NCI-H510A treated with DMSO at 0.1 percent for 48 hours (cell line): ENCODE data around the gene LSAMP.

ENCODE experiments used
- DNase-seq: peaks from one replicate; lab custom pipeline; 2025; lab: John Stamatoyannopoulos, UW

The LSAMP gene

DNA sequence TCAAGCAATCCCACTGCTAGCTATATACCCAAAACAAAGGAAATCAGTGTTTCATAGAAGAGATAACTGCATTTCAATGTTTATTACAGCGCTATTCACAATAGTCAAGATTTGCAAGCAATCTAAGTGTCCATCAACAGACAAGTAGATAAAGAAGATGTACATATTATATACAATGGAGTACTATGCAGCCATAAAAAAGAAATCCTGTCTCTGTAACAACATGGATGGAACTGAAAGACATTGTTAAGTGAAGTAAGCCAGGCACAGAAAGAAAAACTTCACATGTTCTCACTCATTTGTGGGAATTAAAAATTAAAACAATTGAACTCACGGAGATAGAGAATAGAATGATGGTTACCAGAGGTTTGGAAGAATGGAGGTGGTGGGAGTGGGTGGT lies 89.2 kb downstream of the LSAMP start:
- DNase-seq = no peak

DNA sequence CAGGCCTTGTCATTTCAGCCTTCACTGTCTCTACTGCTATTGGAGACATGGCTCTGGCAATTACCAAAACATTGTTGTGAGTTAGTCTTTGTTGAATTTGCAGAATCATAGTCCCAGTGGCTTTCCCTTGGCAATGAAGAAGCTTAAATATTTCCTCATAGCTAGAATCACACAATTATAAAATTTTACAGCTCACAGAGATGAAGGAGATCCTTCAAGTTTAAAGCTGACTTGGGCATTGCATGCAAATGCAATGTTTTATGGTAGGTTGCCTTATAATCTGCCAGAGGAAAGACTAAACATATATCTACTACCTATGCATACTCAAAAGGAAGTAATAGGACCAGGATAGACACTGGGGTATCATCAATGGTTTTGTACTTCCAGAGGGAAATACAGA lies 90.9 kb downstream of the LSAMP start:
- no peak for DNase-seq

DNA sequence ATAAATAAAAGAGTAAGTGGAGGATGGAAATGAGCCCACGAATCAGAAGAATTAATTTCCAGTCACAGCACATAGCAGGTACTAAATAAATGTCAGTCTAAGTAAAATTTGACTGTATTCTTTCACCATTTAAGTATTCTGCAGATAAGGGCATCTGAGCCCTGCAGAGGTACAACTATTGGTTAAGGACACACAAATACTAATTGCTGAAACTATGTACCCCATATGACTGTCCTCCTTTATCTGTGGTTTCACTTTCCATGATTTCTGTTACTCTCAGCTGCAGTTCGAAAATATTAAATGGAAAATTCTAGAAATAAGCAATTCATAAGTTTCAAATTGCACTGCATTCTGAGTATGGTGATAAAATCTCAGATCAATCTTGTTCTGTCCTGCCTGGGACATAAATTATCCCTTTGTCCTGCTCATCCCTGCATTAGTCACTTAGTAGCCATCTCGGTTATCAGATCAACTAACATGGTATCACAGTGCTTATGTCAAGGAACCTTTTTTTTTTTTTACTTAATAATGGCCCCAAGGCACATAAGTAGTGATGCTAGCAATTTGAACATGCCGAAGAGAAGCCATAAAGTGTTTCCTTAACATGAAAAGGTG lies 95.1 kb downstream of the LSAMP start:
- DNase-seq = no peak

DNA sequence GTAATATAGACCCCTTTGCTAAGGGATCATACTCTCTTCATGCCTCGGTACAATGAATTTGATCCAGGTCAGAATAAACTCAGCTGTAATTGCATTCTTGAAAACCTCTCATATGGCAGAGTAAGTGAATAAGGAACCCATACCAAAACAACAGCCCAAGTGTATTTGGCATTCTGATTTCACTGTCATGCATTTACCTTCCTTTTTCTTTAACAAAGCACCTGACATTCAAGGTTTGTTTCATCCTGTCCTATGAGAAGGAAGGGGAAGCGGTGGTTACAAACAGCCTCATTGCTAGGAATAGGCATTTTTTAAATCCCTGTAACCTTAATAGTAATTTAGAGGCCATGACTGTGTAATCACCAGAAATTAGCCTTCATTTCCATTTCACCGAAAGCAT lies 97.1 kb downstream of the LSAMP start:
- DNase-seq = no peak

DNA sequence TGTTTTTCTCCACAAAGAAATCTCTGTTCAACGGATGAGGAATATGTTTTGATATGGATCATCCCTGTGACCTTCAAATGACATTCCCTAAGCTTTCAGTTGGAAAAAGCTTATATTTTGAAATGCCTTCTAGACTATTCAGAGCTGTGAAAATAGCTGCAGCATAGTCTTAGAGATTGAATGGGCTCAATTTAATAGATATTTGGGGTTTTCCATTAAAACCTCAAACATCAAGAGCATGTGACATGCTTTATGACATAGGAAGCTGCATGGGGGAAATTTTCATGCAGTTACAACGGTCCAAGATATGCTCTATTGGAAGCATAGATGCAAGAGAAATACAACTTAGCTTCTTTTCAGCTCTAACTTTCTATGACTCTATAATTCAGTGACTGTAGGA lies 102.8 kb downstream of the LSAMP start:
- DNase-seq = no peak

DNA sequence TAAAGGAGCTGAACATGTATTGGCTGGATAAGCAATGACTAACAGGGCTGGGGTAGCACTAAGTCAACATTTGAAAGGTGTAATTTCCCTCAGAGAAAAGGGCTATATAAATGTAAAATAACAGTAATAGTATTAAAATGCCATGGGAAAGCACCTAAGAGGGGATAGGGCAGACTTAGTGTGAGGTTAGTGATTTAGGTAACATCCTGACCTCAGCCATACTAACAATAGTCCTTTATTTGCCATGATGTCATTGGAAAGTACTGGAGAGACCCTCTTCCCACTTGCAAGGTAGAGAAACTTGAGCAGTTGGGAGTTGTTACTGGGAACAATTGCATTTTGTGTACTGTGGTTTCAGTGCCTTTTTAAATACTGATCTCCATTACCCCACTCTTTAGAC lies 103.4 kb downstream of the LSAMP start:
- no peak for DNase-seq

DNA sequence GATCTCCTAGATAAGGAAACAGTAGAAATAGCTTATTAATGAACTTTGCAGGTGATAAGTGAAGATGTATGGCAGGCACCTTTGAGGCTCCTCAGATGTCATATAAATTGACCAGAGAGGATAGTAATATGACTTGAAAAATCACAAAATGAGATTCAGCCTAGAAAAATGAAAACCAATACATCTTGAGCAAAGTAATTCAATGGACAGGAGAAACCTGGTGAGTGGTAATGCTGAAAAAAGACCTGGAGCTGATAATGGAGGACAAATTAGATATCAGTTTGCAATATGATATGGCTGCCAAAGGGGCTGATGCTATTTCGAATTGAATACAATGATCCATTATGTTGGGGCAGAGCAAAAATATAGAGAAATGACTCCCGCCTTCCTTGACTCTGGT lies 103.9 kb downstream of the LSAMP start:
- DNase-seq = no peak

DNA sequence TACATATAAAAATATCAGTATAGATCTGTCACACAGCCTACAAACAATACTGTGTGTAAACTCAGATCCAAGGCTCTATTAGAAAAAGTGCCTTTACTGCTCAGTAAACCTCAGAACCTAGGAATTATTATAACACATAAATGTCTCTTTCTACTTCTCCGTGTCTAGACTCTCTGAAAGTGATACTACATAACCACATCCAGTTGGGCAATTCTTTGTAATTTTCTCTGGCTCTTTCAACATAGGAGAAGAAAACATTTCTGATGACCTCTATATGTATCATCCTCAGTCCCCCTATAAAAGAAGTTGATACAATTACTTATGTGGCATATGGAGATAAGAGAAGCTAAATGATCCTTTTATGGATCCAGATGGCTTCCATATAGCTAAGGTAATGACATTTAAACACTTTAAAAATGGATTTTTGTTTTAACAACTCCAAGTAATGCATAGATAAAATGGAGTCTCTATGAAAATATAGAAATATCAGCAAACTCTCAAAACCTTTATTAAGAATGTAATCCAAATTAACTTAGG lies 104.5 kb downstream of the LSAMP start:
- DNase-seq = no peak

DNA sequence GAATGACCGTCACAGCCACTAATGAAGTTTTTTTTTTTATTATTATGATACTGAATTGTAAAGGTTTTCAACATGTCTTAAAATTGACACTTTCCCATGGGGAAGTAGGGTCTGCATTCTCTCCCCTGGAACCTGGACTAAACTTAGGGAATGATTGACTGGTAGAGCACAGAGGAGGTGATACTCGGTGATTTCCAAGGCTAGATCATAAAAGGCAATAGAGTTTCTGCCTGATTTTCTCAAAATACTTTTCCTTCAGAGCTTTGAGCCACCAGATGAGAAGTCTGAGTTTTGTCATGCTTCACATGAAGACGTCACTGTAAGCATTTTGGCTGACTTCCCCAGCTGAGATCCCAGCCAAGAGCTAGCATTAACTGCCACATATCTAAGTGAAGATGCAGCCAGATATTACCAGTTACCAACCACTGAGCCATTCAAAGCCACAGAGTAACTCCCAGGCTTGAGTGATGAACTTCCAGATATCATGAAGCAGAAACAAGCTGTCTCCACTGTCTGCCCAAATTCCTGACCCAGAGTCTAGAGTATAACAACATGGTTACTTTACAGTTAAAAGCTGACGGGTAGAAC lies 105.8 kb downstream of the LSAMP start:
- DNase-seq = no peak

DNA sequence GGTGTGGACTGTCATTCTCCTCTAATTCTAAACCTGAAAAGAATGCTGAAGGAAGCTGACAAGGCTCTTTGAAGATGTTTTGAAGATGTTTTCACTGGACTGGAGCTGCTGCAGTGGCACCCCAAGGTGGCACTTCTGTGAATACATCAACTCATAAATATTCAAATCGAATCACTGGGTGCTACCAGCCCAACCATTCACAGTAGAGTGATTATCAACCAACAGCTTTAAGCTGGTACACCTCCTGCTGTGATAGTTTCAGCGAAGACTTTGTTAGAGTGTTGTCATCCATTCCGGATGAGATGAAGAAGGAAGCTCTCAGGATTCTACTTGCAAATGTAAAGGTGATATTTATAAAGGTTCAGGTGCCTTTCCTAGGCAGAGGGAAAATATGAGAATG lies 106.6 kb downstream of the LSAMP start:
- no peak for DNase-seq

DNA sequence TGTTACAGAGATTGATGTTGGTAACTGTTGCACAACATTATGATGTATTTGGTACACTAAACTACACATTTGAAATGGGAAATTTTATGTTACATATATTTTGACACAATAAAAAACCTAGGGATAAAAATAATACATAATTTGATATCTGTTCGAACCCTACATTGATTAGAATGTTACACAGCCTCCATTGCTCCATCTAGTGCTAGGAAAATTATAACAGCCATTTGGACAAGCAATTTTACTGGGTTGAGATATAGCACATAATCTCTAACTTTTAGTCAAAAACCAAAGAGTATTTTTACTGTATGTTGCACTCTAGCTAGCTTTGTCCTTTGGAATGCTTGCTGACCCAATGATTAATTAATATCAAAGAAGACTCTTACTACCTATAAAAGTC lies 108.1 kb downstream of the LSAMP start:
- no peak for DNase-seq

DNA sequence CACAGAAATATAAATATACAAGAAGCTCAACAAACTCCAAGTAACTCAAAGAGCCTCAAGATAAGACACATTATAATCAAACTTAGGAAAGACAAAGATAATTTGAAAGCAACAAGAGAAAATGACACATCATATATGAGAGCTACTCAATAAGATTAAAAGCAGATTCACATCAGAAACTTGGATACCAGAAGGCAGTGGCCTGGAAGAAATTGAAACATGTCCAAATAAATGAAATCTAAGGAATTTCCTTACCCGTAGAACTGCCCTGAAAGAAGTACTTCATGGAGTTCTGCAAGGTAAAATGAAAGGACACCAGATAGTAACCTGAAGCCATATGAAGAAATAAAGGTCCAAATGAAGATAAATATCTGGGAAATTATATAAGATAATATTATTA lies 113.9 kb downstream of the LSAMP start:
- no peak for DNase-seq

DNA sequence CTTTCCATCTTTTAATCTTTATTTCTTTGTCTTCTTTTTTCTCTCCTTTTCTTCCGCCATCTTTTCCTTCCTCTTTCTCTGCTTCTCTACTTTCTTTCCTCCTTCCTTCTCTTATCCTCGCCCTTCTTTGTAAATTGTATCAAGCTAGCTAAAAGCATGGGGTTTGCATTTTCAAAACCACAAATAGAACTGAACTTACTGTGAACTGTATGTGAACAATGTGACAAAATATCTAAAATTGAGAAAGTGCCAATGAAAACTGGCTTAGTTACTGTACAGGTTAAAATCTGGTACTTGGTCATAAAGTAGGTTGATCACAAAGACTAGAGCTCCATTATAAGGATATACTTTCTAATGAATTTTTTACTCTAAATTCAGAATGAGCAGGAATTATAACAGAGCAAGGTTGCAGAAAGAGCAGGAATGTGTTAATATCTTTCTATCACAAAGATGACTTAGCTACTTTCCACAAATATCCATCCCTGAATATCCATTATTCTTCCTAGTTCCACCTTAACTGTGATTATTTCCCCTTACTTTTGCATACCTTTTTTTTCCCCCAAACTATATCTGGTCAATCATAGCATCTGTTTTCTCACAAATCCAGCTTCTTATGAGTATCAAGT lies 122.4 kb downstream of the LSAMP start:
- no peak for DNase-seq

DNA sequence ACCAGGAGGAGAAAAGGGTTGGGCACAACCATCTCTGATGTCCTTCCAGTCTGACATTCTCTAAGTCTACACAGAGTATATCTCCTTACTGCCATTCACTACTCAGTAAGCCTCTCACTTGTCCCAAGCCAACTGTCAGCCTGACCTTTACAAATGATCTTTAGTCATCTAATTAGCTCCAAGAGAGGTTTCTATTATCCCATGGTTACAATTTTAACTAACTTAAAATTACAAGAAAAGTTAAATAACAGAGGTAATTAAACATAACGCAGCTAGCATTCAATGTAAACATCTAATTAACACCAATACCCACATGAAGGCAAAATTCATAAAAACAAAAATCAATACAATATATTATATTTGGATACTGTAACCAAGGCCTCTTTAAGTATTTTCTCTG lies 126.9 kb downstream of the LSAMP start:
- DNase-seq = no peak

DNA sequence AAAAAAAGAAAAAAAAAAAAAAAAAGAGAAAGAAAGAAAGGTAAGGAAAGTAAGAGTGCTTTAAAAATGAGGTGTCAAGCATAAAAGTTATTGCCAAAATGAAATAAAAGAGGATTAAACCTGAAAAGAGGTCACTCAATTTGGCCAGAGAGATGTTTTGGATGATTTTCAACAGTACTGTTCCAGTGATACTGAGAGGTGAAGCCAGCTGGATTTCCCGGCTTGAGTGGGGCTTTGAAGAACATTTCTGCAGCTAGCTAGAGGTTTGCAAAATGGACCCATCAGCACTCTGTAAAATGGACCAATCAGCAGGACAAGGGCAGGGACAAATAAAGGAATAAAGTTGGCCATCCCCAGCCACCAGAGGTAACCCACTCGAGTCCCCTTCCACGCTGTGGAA lies 128.5 kb downstream of the LSAMP start:
- no peak for DNase-seq

DNA sequence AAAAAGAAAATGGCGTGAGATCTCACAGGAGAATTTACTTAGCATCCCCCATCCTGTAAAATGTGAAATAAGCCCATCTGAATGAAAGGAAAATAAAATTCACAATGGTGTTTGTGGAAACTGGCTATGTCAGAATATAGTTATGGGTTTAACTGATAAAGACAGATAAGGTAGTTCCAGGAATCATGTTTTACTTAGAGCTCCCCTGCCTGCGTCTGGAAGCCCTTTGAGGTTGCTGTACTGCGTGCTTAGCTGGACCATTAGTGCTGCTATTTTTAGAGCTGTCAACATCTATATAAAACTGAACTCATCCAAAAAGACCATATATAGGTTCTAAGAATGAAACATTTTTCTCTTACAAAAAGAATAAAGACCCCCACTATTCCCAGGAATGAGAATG lies 130.8 kb downstream of the LSAMP start:
- no peak for DNase-seq

DNA sequence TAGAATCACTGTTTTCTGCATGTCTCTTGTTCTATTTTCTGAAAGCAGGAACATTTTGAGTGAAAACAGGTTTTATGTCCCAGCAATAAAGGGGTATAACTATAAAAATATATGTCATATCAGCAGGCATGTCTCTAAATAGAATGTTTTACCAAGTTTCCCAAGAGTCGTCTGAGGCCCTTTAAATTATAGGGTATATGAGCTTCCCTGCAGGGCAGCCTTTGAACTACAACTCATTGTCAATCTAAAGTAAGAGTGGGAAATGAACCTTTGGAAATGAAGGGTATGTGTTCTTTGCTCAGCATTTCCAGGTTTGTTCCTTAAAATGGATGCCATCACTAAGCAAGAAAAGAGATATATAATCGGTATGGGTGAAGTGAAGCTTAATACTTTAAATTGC lies 138.6 kb downstream of the LSAMP start:
- DNase-seq = no peak

DNA sequence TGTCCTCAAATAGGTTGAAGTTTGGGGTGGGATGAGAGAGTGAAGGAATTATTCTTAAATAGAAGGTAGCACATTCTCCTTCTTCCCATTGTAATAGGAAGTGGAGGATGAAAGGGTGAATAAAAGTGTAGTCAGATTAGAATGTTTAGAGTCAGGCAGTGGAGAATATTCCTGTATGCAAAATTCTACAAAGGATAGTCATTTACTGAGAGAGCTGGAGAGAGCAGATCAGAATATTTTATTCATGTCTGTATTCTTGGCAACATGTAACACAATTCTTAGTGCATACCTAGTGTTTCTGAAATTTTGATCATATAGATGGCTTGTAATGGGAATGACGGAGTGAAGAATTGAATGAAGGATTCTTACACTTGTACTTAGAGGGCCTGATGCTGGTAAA lies 139.1 kb downstream of the LSAMP start:
- no peak for DNase-seq

DNA sequence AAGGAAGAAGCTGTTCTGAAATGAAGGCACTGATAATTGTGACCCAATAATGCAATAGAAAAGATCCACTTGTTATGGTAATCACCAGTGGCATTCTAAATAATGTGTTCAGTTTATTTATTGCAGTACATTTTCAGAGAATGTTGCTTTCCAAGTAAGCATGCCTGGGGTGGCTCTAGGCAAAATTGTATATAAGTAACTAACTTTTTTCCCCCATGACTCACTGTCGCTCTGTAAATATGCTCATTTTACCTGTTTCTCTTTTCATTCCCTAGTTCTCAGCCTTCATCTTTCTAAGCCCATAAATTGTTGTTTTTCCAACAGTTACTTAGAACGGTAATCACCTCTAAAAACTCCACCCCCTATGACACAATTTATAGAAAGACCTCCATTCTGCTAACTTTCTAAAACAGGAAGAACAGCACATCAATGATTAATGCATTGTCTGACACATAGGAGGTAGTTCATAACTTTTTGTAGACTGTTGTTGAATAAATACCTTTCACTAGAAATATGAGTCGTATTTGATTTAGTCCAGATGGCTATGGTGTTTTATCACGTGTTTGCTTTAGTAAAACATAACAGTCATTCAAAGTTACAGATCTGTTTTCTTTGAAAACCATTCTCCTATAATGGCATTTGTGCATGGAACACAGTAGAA lies 143.1 kb downstream of the LSAMP start:
- no peak for DNase-seq

DNA sequence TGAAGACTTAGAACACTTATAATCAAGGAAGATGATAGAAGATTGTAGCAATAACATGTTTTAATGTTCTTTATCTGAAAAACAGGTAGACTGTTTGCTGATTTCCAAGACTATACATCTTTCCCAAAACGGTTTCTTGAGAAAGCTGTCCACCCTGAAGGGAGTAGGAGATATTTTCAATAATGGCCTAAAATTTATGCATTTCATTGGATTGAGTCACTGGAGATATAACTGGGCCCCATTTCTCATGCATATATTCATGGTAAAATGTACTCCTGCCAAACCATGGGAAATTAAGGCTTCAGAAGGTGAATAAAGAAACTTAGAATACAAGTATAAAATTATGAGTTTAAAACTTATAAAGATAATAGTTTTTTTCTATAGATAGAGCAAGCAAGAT lies 143.9 kb downstream of the LSAMP start:
- DNase-seq = no peak

DNA sequence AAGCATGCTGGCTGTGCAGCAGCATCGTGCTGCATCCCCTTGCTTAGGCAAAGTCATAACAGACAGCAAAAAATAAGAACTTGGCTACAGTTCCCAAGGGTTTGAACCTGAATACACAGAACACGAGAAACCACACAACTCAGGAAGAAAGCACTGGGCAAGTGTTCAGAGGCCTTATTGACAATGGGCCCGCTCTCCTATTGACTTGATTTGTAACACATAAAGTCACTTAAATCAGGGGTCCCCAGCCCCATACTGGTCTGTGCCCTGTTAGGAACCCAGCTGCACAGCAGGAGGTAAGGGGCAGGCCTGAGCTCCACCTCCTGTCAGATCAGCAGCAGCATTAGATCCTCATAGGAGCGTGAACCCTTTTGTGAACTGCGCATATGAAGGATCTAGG lies 145.1 kb downstream of the LSAMP start:
- DNase-seq = no peak

DNA sequence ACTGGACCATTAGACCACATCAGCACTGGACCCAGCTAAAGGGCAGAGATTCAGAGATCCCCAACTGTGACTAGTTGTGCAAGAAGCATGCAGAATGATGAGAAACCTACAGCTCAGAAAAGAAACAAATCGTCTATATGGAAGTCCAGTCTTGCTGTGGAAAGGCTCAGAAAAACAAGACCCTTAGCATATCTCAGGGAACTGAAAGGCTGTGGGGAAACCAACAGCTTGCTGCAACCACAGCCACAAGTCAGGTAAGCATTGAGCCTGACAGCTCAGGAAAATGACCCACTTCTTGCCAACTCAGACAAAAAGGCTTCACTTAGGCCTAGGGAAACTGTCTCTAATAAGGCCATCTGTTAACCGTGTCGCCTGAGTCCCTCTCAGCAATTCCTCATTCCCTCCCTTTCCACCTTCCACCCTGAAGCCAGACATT lies 145.6 kb downstream of the LSAMP start:
- DNase-seq = no peak

DNA sequence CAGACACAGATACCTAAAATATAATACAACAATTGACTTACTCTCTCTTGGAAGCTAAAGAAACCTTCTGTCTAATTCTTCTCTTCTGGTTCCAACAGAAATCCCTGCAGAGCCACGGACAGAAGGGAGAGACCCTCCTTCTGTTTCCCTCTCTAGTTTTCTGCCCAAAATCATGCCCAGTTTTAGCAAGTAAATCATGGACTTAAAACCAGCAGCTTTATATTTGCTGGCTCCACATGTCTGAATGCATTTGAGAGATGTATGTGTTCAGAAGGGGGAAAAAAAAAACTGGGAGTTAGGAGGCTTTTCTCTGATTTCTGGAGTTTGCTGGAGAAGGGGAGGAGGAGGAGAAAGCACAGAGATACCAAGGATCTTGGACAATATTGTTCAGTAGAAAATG lies 147.1 kb downstream of the LSAMP start:
- no peak for DNase-seq
